Stimulated activated CD8-positive, alpha-beta memory T cell treated with anti-CD3 and anti-CD28 coated beads, Interleukin-7, amount 100 ng/mL, for 24 hours (primary cell): ENCODE results near the gene PAGE2.
"Not testable (repeated sequence)": the region's sequence is repeated elsewhere in the genome, so short reads cannot be mapped to it uniquely, and the experiment has no call there.

Source experiments
- DNase-seq: peaks from one replicate; pipeline ENCODE4 v3.0.0-alpha.2; 2020; ENCODE audit warnings: low read depth

The PAGE2 gene, protein sequence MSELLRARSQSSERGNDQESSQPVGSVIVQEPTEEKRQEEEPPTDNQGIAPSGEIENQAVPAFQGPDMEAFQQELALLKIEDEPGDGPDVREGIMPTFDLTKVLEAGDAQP

GRCh38 chrX:55088795-55089489 lies at the start of gene PAGE2:
Gene PAGE2, plus strand, starts transcription at chrX:55089018. Its CDS starts 1,003 bp downstream, at chrX:55090021.
- no peak for DNase-seq

DNA sequence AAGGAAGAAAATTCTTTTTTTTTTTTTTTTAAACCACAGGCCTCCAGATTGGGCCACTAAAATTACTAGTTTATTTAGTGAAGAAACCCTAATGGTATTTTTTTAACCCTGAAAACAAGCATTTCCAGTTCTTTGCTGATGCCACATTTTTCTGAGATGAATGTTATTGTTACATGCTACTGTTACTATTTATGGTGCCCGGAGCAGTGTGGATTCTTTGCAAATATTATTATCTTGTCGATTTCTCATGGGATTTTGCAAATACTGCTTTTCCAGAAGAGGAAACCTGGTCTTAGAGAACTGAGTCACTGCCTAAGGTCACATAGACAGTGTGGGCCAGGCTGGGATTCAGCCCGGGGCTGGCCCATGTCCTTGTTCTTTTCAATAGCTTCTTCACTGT lies 49.3 kb upstream of the PAGE2 start:
- DNase-seq: no peak

DNA sequence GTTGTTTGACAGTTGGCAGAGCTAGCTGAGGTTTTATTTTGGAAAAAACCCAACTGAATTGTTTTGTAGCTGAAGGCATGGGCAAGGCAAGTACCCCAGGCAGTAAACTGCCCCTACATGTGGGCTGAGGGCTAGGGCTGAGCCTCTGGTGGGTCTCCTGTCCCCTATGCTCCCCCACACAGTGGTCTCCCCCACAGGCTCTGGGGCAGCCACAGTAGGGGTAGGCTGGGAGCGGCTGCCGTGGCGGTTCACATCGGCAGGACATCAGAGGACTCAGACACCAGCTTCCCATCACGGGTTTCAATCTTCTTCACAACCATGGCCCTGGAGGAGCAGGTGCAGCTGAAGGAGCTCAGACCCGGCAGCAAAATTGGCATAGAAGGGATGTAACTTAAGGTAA lies 47.3 kb upstream of the PAGE2 start:
- DNase-seq: no peak

DNA sequence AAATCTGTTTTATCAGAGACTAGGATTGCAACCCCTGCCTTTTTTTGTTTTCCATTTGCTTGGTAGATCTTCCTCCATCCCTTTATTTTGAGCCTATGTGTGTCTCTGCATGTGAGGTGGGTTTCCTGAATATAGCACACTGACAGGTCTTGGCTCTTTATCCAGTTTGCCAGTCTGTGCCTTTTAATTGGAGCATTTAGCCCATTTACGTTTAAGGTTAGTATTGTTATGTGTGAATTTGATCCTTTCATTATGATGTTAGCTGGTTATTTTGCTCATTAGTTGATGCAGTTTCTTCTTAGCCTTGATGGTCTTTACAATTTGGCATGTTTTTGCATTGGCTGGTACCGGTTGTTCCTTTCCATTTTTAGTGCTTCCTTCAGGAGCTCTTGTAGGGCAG lies 38.2 kb upstream of the PAGE2 start:
- not testable (repeated sequence) for DNase-seq

- DNase-seq: no peak
Observed at GRCh38 chrX:55056820-55057674, 31.8 kb upstream of the PAGE2 start.

DNA sequence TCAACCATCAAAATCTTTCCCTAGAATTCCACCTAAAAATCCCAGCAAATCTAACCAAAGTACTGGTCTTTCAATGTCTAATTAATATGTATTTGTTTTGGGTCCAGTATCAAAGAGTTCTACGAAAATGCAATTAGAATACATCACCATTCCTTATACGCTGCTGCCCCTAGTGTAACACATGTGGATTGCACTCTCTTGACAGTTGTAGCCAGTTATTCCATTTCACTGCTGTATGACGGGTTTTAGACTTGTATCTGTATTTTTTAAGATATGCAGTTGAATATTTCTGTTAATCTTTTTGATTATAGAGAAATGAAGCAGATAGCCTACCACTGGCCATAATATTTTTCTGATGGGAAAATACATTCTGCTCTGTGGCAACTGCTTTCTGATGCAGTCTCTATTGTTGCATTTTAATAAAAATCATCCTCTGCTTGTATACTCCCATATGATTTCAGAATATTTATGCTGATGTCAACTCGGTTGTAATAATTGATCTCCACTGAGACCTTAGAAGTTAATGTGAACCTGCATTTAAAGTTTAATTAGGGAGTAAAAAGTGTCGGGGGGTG lies 31.1 kb upstream of the PAGE2 start:
- no peak for DNase-seq

DNA sequence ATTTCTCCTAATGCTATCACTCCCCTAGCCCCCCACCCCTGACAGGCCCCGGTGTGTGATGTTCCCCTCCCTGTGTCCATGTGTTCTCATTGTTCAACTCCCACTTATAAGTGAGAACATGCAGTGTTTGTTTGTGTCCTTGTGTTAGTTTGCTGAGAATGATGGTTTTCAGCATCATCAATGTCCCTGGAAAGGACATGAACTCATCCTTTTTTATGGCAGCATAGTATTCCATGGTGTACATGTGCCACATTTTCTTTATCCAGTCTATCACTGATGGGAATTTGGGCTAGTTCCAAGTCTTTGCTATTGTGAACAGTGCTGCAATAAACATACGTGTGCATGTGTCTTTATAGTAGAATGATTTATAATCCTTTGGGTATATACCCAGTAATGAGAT lies 21.6 kb upstream of the PAGE2 start:
- not testable (repeated sequence) for DNase-seq

- DNase-seq: no peak
Observed at GRCh38 chrX:55072286-55072685, 16.5 kb upstream of the PAGE2 start.

GRCh38 chrX:55074851-55075467 lies 13.9 kb upstream of the PAGE2 start, which contains the start of gene PAGE2B:
Gene PAGE2B, plus strand, starts transcription at chrX:55075030. Its CDS starts 1,012 bp downstream, at chrX:55076042.
- no peak for DNase-seq

DNA sequence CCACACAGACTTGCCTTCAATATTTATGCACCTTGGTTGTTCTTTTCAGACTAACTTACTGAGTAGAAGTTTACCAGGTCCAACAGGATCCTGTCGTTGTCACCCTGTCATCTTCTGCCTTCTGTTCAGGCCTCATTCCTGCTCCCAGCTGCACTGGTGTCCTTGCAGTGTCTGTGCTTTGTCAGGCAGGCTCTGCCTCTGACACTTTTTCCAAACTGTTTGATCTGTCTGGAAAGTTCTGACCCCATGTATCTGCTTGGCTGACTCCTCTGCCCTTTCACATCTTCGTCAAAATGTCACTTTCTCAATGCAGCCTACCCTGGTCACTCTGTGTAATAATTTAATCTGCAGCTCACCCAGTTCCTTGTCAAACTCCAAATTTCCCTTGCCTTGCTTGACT lies 9.9 kb downstream of the PAGE2 start:
- no peak for DNase-seq

DNA sequence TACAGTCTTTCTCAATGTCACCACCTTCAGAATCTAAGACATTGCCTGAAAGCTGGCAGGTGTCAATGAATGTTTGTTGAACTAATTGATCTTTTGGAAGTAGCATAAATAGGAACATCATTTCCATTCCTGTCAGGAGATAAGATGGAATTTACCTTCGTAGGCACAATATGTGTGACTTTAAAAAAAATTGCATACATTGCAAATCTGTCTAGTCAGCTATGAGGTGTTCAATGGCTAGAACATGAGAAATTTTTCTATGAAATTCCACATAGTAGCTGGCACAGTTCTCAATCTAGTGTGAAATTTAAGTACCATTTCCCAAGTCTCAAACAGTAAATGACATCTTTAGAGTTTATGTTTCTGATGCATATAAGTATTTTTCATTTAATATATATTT lies 10.3 kb downstream of the PAGE2 start:
- no peak for DNase-seq

- DNase-seq: no peak
Observed at GRCh38 chrX:55102754-55103153, 13.9 kb downstream of the PAGE2 start.

DNA sequence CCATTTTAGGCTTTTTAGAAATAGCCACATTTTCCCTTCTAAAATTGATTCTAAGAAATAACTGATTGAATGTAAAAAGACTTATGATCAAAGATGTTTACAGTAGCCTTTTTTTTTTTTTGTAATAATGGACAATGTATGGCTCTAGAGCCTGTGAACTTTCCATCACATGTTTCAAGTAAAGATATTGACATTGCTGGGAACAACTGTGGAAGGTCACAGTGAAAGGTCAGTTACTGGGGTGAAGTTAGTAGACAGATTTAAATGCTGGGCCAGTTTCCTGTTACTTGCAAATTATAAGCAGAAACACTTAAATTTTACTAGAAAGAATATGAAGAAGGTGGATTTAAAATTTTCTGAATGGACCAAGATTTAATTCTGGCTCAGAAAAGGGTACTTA lies 18.4 kb downstream of the PAGE2 start:
- no peak for DNase-seq

- DNase-seq: no peak
Observed at GRCh38 chrX:55107911-55108310, 19.1 kb downstream of the PAGE2 start.

DNA sequence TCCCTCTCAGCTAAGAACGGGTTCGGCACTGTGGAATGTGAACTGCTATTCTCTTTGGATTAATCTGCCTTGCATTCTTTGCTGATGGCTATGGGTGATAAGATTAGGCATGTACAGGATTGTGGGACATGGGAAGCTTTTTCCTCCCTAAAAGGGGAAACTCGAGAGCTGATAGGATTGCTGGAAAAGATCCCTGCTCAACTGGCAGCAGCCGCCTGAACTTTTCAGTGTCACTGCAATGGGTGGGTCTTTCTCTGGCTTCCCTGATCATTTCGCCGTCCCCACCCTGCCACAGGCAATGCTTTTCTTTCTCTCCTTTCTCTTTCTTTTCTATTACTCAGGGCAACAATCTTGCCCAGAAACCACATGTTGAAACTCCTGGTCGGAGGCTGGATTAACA lies 20.5 kb downstream of the PAGE2 start:
- no peak for DNase-seq

DNA sequence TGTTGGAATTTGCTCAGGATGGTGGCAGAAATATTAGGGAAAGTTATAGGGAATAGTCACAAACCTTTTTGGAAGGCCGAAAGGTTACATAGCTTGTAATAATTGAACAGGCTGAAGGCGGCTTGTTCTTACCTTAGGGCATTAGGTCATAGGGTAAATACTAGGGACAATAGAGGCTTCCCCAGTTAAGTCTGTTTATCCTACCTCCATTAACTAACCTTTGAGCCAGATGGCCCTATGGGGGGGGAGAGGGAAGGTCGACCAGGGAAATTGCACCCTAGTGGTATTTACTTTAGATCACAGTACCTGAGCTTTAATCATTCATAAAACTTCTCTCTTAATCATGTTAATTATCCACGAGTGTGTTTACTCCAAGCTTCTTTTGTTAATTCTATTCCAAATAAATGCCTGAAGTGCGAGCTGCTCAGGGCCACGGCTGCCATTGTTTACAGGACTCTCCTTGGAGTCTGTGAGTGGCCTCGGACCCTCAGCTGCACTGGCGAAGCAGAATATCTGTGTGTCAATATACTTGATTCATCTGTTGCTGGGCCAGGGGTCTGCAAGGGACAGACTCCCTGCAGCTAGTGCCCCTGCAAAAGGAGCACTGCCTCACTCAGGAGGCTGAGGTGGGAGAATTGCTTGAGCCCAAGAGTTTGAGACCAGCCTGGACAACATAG lies 22.9 kb downstream of the PAGE2 start:
- DNase-seq: no peak

DNA sequence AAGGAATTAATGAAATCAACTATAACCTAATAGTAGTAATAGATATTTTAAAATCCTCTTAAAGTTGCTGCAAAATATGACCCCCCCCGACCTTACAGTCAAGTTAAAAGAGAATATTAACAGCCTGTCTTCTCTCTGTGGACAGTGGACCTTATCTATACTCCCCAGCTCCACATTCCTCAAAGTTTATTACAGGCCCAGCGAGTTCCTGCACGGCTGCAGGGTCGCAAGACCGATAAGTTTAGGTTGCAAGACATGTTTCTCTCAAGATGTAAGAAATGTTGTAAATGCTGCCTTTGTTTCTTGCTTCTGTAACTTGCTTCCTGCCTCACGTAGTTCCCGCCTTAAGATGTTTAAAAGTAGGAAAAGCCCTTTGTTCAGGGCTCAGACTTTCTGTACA lies 27.8 kb downstream of the PAGE2 start:
- DNase-seq: not testable (repeated sequence)

- no peak for DNase-seq
Observed at GRCh38 chrX:55118574-55118973, 29.8 kb downstream of the PAGE2 start.

DNA sequence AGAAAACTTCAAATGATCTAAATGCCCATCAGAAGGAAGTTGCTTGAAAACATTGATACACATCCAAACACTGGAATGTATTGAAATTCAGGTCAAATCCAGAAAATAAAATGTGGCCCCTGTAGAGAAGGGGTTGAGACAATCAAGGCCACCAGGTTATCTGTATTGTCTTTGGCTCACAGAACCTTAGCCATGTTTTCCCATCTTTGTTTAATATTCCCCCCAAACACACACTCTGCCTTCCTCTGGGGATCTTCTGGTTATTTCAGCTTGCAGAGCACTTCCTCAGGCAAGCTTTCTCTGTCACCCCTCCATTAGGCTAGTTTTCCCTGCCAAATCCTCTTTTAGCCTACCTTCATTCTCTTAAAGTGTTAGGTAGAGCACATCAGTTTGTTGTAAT lies 30.5 kb downstream of the PAGE2 start:
- no peak for DNase-seq

GRCh38 chrX:55119712-55120111 lies 30.9 kb downstream of the PAGE2 start:
- no peak for DNase-seq

- DNase-seq: no peak
Observed at GRCh38 chrX:55120761-55121358, 32.0 kb downstream of the PAGE2 start.
